Germinal center (tissue), 1 donor: ENCODE measurements around the gene GLYR1.

Source experiments
- DNase-seq: peaks from one replicate; pipeline ENCODE4 v3.0.0; 2012; ENCODE audit warnings: mixed read lengths, low spot score

Gene GLYR1

GRCh38 chr16:4879049-4879448, 32.0 kb upstream of the GLYR1 start:
- DNase-seq, result no peak

- no peak for DNase-seq
These were observed 30.2 kb upstream of the GLYR1 start for GRCh38 chr16:4877380-4877685.

GRCh38 chr16:4876646-4877379, 29.7 kb upstream of the GLYR1 start:
- no peak for DNase-seq

DNA sequence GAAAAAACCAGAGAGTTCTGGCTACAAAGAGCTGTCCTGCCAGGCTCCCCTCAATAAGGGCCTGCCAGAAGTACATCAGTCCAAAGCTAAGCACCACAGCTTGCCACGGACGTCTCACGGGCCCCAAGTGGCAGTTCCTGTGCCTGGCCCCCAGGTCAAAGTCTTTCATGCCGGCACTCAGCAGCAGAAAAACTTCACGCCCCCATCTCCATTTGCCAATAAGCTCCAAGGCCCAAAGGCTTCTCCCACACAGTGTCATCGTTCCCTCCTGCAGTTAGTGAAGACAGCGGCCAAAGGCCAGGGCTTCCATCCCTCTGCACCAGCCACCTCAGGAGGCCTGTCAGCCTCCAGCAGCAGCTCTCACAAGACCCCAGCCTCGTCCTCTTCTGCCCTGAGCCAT, 27.6 kb upstream of the GLYR1 start:
- no peak for DNase-seq

- DNase-seq, result no peak
These were observed 26.0 kb upstream of the GLYR1 start for GRCh38 chr16:4873091-4873490.

DNA sequence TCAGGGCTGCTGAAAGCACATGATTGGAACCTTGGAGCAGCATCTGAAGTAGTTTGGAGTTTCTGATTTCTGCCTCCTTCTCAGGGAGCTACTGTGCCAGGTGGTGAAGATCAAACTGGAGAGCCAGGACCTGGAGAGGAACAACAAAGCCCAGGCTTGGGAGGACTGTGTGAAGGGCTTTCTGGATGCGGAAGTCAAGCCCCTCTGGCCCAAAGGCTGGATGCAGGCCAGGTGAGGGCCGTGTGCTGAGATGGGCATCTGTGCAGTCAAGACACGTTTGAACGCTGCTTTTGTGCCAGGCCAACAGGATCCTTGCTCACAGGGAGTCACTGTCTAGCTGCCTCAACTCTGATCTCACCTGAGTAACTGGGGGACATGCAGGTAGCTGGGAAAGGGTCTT, 24.0 kb upstream of the GLYR1 start:
- no peak for DNase-seq

- DNase-seq, result no peak
These were observed 23.1 kb upstream of the GLYR1 start for GRCh38 chr16:4870138-4870671.

GRCh38 chr16:4869147-4869805, 22.2 kb upstream of the GLYR1 start:
- no peak for DNase-seq

DNA sequence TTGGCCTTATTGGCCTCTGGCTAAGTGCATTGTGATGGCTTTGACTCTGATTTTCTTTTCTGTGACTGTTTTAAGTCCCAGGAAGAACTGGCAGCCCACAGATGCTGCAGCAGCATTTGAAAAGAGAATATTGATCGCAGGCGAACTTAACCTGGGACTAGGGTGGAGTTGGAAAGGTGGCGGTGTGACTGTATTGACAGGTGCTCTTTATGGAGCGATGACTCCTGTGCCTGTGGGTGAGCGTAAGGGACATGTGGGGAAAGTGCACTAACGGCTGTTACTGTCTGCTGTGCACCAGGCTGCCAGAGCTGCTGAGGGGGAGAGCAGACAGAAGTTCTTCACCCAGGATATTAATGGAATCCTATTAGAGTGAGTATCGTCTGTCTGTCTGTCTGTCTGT, 21.4 kb upstream of the GLYR1 start:
- no peak for DNase-seq

DNA sequence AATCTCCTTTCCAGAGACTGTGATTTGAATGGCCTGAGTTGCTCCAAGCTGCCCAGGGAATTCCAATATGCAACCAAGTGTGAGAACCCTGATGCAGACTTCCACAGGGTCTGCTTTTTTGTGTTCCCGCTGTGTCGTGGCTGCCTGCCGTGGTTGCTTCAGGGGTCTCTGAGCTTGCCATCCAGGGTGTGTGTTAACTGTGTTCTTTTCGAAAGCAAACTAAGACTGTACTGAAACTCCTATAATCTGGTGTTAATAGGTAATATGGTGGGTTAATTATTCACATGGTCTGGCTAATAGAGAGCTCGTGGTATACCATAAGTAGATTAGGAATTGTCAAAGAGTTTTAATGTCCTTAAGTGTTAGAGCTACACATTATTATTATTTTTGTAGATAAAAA, 20.9 kb upstream of the GLYR1 start:
- DNase-seq, result no peak

- DNase-seq, result no peak
These were observed 19.5 kb upstream of the GLYR1 start for GRCh38 chr16:4866586-4866985.

GRCh38 chr16:4865231-4865860, 18.3 kb upstream of the GLYR1 start:
- DNase-seq, result no peak

DNA sequence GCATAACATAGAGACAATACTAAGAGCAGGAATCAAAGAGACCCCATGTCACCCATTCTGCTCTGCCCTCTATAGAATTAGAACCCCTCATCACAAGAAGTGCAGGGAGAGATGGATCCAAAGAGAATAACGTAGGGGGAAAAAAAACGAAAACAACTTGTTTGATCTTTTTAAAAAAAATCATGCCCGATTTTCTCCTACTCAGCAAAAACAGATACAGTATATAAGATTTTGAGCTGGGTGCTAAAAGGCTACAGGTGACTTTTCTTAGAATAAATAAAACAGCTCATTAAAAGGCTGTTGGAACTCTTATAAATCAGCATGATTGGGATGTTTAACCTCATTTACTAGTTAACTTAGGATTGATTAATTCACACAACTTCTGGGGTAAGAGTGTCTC, 17.6 kb upstream of the GLYR1 start:
- DNase-seq, result no peak

DNA sequence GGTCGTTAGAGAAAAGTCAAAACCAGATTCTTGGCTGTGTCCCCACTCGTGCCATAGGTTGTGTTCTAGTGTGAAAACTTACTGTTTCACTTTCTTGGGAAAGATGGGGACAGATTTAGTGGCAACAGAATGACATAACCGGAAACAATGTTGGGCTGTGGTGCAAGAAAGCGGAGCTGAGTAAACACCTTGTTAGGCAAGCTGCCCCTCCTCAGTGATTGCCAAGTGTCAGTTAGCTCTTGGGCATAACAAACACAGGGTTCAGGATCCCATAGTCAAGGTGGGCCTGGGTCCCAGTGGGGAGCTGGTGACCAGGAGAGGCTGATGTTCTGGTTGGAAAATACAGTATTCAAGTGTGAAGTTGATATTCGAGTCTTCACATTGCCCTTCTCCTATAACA, 15.6 kb upstream of the GLYR1 start:
- DNase-seq, result no peak

DNA sequence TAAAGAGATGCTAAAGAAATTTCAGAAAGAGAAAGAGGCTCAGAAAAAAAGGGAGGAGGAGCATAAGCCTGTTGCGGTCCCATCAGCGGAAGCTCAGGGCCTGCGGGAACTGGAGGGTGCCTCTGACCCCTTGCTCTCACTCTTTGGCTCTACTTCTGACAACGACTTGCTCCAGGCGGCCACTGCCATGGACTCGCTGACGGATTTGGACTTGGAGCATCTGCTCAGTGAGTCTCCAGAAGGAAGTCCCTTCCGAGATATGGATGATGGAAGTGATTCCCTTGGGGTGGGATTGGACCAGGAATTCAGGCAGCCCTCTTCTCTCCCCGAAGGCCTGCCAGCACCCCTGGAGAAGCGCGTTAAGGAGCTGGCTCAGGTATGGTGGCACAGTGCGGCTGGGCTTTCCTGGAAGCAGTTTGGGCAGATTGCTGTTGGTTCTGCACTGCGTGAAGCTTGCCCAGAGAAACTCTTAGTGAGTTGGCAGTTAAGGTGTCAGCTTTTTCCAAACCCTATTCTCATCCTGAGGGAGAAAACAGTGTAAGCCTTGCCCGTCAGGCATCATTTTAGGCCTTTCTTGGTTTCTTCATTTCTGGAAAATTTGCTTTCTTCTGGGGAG, 13.7 kb upstream of the GLYR1 start:
- DNase-seq, result no peak

DNA sequence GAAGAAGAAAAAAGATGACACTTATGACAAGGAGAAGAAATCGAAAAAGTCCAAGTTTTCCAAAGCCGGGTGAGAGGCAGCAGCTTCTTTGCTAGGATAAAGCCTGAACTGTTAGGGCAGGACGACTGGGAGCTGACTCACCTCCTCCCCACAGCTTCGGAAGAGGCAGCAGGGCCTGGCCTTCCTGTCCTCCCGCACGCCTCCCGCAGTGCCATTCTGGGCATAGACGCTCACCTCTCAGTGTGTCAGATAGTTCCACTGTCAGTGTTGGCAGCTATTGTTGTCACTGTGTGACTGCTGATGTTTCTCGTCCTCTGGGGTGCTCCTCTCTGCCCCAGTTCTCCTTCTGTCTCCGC, 12.8 kb upstream of the GLYR1 start:
- no peak for DNase-seq

GRCh38 chr16:4859190-4859899, 12.3 kb upstream of the GLYR1 start:
- no peak for DNase-seq

- no peak for DNase-seq
These were observed 8.7 kb upstream of the GLYR1 start for GRCh38 chr16:4855804-4856203.

DNA sequence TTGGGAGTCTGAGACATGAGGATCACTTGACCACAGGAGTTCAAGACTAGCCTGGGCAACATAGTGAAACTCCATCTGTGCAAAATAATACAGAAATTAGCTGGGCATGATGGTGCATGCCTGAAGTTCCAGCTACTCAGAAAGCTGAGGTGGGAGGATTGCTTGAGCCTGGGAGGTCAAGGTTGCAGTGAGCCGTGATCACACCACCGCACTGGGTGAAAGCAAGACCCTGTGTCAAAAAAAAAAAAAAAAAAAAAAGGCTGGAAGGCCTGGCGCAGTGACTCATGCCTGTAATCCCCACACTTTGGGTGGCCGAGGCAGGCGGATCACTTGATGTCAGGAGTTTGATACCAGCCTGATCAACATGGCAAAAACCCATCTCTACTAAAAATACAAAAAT, 8.3 kb upstream of the GLYR1 start:
- DNase-seq, result no peak

DNA sequence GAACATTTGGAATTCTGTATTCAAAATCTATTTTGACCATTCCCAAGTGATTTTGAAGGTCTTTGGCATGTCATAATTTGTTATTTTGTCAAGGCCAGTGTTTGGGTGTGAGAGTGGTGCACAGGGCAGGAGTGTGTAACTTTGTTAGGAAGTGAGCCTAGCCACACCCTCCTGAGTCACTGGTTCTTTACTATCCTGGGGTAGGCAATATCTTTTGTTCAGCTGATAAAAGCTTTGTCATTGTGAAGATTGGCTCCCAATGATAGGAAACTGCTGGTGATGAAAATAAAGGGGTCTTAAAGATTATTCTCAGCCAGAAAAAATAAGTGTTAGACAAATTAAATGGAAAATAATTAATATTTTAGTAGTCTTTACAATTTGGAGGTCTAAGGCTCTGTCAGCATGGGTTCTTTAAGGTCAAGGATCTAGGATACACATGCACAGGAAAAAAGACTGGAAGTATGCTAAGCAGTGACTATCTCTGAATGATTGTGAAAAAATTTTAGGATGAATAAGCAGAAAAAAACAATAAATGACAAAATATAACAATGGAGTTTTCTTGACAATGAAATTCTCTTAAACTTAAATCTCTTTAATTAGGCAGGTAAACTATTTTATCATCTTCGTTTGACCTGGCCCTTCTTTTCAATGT, 5.3 kb upstream of the GLYR1 start:
- DNase-seq, result no peak

DNA sequence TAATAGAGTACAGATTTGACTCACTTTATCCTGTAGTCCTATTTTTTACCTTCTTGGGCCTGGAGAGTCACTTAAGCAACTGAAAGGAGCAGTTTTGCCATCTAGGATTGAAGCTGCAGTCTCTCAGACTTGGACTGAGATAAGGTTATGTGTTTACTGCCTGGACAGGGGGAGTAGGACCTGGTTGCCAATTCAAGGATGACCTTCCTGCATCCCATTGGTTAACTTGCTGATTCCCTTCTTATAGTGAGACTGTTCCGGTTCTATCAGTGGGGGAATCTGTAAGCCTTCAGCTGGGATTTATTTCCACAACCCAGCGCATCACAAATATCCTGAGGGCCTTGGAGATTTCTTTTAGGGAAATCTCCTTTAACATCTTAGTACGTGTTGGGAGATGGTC, 3.1 kb upstream of the GLYR1 start:
- no peak for DNase-seq
